Measurements from ENCODE around the gene FER. TPM values are rescaled to one million over a fixed set of nuclear protein-coding genes. Genes with fewer than 3 reads are reported as not detected.

FER gene
- total and polyA plus RNA-seq, 2 of the 13 experiments (the other 11 are each of a cell fraction or from before 2014, with no cell fraction given), result 7.9 to 29.0 TPM

GRCh38 chr5:108924457-108924961 lies 176.8 kb downstream of the FER start (continued):
- no peak for TF ChIP-seq RBM39 (IDR thresholded peaks at IDR 0.05; ENCODE audit: low read depth, low read length, poor library complexity, severe bottlenecking)
- TF ChIP-seq ZBTB14 (CRISPR knock-in tag; IDR thresholded peaks at IDR 0.05), result no peak
- no peak for TF ChIP-seq MTA1 (CRISPR knock-in tag; IDR thresholded peaks at IDR 0.05; ENCODE audit: borderline replicate concordance)
- TF ChIP-seq ZNF260 (CRISPR knock-in tag; IDR thresholded peaks at IDR 0.05; ENCODE audit: borderline replicate concordance, low read depth), result no peak
- no peak for TF ChIP-seq MTA3 (CRISPR knock-in tag; IDR thresholded peaks at IDR 0.05)
- no peak for TF ChIP-seq PRDM4 (CRISPR knock-in tag; IDR thresholded peaks at IDR 0.05; ENCODE audit: borderline replicate concordance)
- TF ChIP-seq KAT2B (IDR thresholded peaks at IDR 0.05; ENCODE audit: borderline replicate concordance, low read depth, low read length), result no peak
- no peak for TF ChIP-seq PBX2 (CRISPR knock-in tag; IDR thresholded peaks at IDR 0.05)
- TF ChIP-seq MXD4 (CRISPR knock-in tag; IDR thresholded peaks at IDR 0.05), result no peak
- TF ChIP-seq BORCS8-MEF2B (CRISPR knock-in tag; IDR thresholded peaks at IDR 0.05), result no peak
- TF ChIP-seq ATF6 (CRISPR knock-in tag; conservative IDR thresholded peaks at IDR 0.05), result no peak
- TF ChIP-seq SATB2 (CRISPR knock-in tag; IDR thresholded peaks at IDR 0.05), result no peak
- TF ChIP-seq SIN3B (IDR thresholded peaks at IDR 0.05; ENCODE audit: low read length), result no peak
- TF ChIP-seq NPAS2 (CRISPR knock-in tag; IDR thresholded peaks at IDR 0.05; ENCODE audit: borderline replicate concordance), result no peak
- TF ChIP-seq ZSCAN5A (CRISPR knock-in tag; IDR thresholded peaks at IDR 0.05; ENCODE audit: borderline replicate concordance), result peak; percentile 75; the same call in 1 of the 2 replicates

All from HepG2 (cell line).